ENCODE results near the gene CDK15.

DNA sequence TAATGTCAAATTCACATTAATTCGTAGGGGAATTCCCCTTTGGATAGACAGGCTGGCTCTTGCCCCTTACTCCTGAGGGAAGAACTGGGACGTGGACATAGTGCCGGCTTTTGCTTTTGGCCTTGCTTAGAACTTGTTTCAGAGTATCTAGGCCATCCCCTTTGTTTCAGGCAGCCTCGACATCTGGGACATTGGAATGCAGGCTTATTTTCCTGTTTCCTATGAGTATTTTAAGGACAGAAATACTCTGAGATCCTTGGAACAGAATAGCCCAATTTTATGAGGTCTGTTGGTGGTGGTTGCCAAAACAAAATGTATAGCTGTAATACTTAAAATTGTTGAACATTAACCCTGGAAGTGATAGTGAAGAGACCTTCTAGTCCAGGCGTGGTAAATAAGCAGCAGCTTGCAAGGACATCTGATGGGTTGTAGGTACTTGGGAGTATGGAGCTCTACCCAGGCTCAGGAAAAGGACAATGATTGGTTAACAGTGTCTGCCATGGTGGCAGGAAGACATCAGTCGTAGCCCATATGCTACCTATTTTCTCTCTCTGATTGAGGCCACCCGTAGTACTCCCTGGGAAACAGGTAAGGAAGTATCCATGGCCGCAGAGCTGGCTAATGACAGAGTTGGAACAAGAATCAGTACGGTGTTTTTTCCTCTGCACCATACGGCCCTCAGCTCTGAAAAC is 112.4 kb downstream of the CDK15 start:
- TF ChIP-seq, protein P1, sequence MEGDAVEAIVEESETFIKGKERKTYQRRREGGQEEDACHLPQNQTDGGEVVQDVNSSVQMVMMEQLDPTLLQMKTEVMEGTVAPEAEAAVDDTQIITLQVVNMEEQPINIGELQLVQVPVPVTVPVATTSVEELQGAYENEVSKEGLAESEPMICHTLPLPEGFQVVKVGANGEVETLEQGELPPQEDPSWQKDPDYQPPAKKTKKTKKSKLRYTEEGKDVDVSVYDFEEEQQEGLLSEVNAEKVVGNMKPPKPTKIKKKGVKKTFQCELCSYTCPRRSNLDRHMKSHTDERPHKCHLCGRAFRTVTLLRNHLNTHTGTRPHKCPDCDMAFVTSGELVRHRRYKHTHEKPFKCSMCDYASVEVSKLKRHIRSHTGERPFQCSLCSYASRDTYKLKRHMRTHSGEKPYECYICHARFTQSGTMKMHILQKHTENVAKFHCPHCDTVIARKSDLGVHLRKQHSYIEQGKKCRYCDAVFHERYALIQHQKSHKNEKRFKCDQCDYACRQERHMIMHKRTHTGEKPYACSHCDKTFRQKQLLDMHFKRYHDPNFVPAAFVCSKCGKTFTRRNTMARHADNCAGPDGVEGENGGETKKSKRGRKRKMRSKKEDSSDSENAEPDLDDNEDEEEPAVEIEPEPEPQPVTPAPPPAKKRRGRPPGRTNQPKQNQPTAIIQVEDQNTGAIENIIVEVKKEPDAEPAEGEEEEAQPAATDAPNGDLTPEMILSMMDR (IDR thresholded peaks at IDR 0.05 in 2 of 3, conservative IDR thresholded peaks at IDR 0.05 in 1 of 3; ENCODE audit: borderline replicate concordance in 1 of 3, insufficient read depth in 1 of 3, low read depth in 2 of 3, low read length in 2 of 3) = no peak
- TF ChIP-seq POLR2A (IDR thresholded peaks at IDR 0.05; ENCODE audit: borderline replicate concordance, extremely low read depth, insufficient read depth, insufficient read length) (no peak), EZH2 (IDR thresholded peaks at IDR 0.05) (no peak), RAD21 (IDR thresholded peaks at IDR 0.05; ENCODE audit: low read depth) (no peak), FOSL1 (IDR thresholded peaks at IDR 0.05; ENCODE audit: low read depth) (no peak)
- TF ChIP-seq, protein P2, sequence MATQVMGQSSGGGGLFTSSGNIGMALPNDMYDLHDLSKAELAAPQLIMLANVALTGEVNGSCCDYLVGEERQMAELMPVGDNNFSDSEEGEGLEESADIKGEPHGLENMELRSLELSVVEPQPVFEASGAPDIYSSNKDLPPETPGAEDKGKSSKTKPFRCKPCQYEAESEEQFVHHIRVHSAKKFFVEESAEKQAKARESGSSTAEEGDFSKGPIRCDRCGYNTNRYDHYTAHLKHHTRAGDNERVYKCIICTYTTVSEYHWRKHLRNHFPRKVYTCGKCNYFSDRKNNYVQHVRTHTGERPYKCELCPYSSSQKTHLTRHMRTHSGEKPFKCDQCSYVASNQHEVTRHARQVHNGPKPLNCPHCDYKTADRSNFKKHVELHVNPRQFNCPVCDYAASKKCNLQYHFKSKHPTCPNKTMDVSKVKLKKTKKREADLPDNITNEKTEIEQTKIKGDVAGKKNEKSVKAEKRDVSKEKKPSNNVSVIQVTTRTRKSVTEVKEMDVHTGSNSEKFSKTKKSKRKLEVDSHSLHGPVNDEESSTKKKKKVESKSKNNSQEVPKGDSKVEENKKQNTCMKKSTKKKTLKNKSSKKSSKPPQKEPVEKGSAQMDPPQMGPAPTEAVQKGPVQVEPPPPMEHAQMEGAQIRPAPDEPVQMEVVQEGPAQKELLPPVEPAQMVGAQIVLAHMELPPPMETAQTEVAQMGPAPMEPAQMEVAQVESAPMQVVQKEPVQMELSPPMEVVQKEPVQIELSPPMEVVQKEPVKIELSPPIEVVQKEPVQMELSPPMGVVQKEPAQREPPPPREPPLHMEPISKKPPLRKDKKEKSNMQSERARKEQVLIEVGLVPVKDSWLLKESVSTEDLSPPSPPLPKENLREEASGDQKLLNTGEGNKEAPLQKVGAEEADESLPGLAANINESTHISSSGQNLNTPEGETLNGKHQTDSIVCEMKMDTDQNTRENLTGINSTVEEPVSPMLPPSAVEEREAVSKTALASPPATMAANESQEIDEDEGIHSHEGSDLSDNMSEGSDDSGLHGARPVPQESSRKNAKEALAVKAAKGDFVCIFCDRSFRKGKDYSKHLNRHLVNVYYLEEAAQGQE (IDR thresholded peaks at IDR 0.05; ENCODE audit: low read depth) = no peak

Measured in HCT116 (cell line).